SJCRH30 (cell line): ENCODE results near the gene MED25. TPM values are rescaled to one million over a fixed set of nuclear protein-coding genes. Genes with fewer than 3 reads are reported as not detected.
A peak's percentile ranks its signal among the peaks of the same experiment; 100 is the strongest.

ENCODE experiments used
- DNase-seq, 2 experiments: peaks; one replicate each; pipeline ENCODE4 v3.0.0-alpha.2; 2015 to 2020
- H3K27ac ChIP-seq: fragments of 250-450 bp; sonication (Bioruptor Pico); 2 replicates; pipeline ENCODE4 v1.5.1; 2020; ENCODE audit warnings: mild to moderate bottlenecking, moderate library complexity
- H3K27me3 ChIP-seq: fragments of 250-450 bp; sonication (Bioruptor Pico); 2 replicates; pipeline ENCODE4 v1.5.1; 2020; ENCODE audit warnings: mild to moderate bottlenecking, moderate library complexity
- H3K36me3 ChIP-seq: fragments of 250-450 bp; sonication (Bioruptor Pico); 2 replicates; pipeline ENCODE4 v1.5.1; 2020; ENCODE audit warnings: mild to moderate bottlenecking, moderate library complexity
- H3K4me1 ChIP-seq: fragments of 250-450 bp; sonication (Bioruptor Pico); 2 replicates; pipeline ENCODE4 v1.5.1; 2020; ENCODE audit warnings: mild to moderate bottlenecking, moderate library complexity
- H3K4me3 ChIP-seq: fragments of 250-450 bp; sonication (Bioruptor Pico); 2 replicates; pipeline ENCODE4 v1.5.1; 2020; ENCODE audit warnings: mild to moderate bottlenecking, moderate library complexity
- H3K9me3 ChIP-seq: fragments of 250-450 bp; sonication (Bioruptor Pico); replicated peaks from 2 replicates; pipeline ENCODE4 v1.5.1; 2020; ENCODE audit warnings: mild to moderate bottlenecking, moderate library complexity
- total RNA-seq: library from RNA; depleted of rRNA; stranded (reverse); fragments of >200 nt; shearing (Covaris generic); gene quantifications from 2 replicates; pipeline ENCODE4 v1.2.3, GENCODE V29; 2014

The MED25 gene
- total RNA-seq, 1 experiment from 2014 or later: 22.2 TPM

DNA sequence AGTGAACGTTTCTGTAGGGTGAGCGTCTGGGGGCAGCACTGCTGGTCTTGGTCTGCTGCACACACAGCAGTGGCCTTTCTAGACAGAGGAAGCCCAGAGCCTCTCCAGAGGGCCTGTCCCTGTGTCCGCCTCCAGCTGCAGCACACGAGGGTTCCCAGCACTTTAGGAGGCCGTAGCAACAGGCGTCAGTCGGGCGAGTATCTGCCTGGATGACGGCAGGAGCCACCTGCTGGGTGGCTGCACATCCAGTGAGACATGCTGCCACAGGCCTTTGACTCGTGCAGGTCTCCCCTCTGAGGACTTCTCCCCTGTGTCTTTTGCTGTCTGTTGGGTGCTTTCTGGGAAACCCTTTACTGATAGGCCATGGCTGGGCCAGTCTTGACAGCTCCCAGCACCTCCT is 29.2 kb upstream of the MED25 start:
- Histone ChIP-seq H3K27ac (no peak overlapping the region), H3K27me3 (no peaks in the 10 kb centered on the region), H3K4me3 (no peak overlapping the region), H3K36me3 (peaks cover 16% of the 10 kb centered on the region; the same call in 1 of the 2 replicates), H3K4me1 (peaks cover 3% of the 10 kb centered on the region; the same call in 1 of the 2 replicates), H3K9me3 (no peaks in the 10 kb centered on the region)
- DNase-seq: no peak

DNA sequence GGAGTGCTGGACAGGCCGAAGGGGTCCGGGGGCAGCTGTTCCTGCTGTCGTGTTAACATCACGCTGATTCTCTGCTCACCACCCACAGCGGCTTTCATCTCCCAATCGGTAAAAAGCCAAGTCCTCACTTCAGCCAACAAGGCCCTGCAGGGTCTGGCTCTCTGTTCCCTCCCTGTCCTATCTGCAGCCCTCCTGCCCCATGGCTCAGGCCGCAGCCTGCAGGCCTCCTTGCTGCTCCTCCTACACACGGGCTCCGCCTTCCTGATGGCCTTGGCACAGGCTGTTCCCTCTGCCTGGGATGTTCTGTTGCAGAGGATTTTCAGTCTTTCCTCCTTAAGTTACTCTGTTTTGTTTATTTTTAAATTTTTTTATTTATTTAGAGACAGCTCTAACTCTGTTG is 27.2 kb upstream of the MED25 start:
- H3K4me3 ChIP-seq: no peak overlapping the region
- no peaks in the 10 kb centered on the region for H3K27me3 ChIP-seq
- no peak overlapping the region for H3K27ac ChIP-seq
- no peaks in the 10 kb centered on the region for H3K9me3 ChIP-seq
- peaks cover 3% of the 10 kb centered on the region; the same call in 1 of the 2 replicates for H3K4me1 ChIP-seq
- DNase-seq: no peak
- peaks cover 30% of the 10 kb centered on the region for H3K36me3 ChIP-seq

DNA sequence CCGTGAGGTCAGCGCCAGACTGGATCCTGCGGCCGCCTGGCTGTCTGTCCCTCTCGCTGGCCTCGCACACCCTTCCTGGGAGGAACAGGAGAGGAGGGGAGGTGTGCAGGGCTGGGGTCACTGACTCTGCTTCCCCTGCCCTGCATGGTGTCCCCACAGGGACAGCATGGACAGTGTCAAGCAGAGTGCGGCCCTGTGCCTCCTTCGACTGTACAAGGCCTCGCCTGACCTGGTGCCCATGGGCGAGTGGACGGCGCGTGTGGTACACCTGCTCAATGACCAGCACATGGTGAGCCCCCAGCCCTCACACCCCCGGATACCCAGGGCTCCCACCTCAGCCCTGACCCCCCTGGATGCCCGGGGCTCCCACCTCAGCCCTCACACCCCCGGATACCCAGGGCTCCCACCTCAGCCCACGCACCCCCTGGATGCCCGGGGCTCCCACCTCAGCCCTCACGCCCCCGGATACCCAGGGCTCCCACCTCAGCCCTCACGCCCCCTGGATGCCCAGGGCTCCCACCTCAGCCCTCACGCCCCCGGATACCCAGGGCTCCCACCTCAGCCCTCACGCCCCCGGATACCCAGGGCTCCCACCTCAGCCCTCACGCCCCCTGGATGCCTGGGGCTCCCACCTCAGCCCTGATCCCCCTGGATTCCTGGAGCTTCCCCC is 26.2 kb upstream of the MED25 start:
- Histone ChIP-seq H3K27me3 (no peaks in the 10 kb centered on the region), H3K27ac (no peak overlapping the region), H3K4me3 (no peak overlapping the region), H3K4me1 (no peaks in the 10 kb centered on the region), H3K36me3 (peaks cover 41% of the 10 kb centered on the region), H3K9me3 (no peaks in the 10 kb centered on the region)
- no peak for DNase-seq

DNA sequence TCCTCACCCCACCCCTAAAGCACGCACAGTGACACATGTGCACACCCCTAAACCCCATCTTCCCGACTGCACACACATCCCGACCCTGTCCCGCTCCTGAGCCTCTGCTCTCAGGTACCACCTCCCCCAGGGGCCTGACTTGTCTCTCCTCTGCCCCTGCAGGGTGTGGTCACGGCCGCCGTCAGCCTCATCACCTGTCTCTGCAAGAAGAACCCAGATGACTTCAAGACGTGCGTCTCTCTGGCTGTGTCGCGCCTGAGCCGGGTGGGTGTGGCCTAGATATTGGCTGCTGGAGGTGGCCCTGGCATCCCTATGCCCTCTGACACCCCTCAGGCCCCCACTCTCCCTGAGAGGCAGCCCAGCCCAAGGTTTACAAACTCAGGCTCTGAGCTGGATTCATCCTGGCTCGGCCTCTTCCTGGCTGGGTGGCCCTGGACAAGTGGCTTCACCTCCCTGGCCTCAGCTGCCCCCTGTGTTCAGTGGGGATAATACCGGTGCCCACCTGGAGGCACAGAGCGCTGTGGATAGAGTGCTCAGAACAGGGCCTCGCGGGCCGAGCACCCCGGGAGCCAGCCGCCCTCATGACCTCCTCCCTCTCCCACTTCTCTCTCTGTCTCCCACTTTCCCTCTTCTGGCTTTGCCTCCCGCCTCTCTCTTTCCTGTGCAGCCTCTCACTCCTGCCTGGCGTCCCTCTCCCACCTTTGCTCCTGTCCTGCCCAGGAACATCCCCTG is 25.1 kb upstream of the MED25 start:
- Histone ChIP-seq H3K9me3 (no peaks in the 10 kb centered on the region), H3K4me1 (no peaks in the 10 kb centered on the region), H3K36me3 (peaks cover 44% of the 10 kb centered on the region), H3K4me3 (no peak overlapping the region), H3K27ac (no peak overlapping the region), H3K27me3 (no peaks in the 10 kb centered on the region)
- no peak for DNase-seq

DNA sequence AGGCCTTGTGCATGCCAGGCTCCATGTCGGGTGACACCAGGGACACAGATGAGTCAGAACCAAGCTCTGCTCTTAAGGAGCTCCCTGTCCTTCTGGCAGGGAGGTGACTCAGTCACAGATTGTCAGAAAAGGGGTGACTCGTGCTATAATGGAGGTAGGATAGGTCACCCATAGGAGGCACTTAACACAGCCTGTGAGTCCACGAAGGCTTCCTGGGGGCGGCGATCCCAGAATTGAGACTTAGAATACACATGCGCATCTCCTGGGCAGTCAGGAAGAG is 24.6 kb upstream of the MED25 start:
- Histone ChIP-seq H3K27me3 (no peaks in the 10 kb centered on the region), H3K36me3 (peaks cover 43% of the 10 kb centered on the region), H3K9me3 (no peaks in the 10 kb centered on the region), H3K4me3 (no peak overlapping the region), H3K27ac (no peak overlapping the region), H3K4me1 (no peaks in the 10 kb centered on the region)
- DNase-seq: no peak

DNA sequence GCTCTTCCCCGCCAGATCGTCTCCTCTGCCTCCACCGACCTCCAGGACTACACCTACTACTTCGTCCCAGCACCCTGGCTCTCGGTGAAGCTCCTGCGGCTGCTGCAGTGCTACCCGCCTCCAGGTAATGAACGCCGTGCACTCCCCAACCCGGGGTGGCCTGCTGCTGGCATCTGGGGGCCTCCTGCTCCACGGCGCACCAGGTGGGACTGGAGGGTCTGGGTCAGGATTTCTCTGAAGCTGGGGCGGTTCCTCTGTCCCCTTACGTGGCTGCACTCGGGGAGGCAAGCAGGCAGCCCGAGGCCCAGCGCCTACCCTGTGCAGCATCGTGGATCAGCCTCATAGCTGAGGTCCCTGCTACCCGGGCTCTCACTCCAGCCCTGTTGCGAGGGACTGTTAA is 22.5 kb upstream of the MED25 start:
- Histone ChIP-seq H3K4me1 (no peaks in the 10 kb centered on the region), H3K27me3 (no peaks in the 10 kb centered on the region), H3K9me3 (no peaks in the 10 kb centered on the region), H3K36me3 (peaks cover 55% of the 10 kb centered on the region), H3K27ac (no peak overlapping the region), H3K4me3 (no peak overlapping the region)
- no peak for DNase-seq

DNA sequence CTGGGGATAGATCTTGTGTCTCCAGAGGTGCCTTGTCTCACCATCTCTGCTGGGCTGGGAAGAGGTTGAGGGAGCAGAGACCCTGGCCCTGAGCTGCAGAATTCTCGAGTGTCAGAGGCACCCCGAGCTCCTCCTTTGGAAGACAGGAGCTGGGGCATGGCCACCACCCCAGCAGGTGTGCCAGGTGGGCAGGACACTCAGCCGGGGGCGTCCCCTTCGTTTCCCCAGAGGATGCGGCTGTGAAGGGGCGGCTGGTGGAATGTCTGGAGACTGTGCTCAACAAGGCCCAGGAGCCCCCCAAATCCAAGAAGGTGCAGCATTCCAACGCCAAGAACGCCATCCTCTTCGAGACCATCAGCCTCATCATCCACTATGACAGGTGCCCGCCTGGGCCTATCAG is 19.5 kb upstream of the MED25 start:
- H3K4me1 ChIP-seq: no peaks in the 10 kb centered on the region
- H3K27me3 ChIP-seq: no peaks in the 10 kb centered on the region
- DNase-seq: no peak
- H3K36me3 ChIP-seq: peaks cover 63% of the 10 kb centered on the region
- H3K9me3 ChIP-seq: no peaks in the 10 kb centered on the region
- no peak overlapping the region for H3K27ac ChIP-seq
- no peak overlapping the region for H3K4me3 ChIP-seq

DNA sequence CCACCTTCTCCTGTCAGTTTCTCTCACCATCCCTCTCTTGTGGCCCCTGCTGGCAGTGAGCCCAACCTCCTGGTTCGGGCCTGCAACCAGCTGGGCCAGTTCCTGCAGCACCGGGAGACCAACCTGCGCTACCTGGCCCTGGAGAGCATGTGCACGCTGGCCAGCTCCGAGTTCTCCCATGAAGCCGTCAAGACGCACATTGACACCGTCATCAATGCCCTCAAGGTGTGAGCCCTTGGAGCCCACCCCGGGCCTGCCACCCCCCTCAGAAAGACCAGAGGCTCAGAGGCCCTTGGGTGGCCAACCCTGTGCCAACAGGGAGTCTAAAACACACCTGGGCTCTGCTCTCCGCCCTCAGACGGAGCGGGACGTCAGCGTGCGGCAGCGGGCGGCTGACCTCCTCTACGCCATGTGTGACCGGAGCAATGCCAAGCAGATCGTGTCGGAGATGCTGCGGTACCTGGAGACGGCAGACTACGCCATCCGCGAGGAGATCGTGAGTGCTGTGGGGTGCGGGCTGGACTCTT is 18.8 kb upstream of the MED25 start:
- no peaks in the 10 kb centered on the region for H3K4me1 ChIP-seq
- peaks cover 64% of the 10 kb centered on the region for H3K36me3 ChIP-seq
- DNase-seq: no peak
- no peak overlapping the region for H3K4me3 ChIP-seq
- no peaks in the 10 kb centered on the region for H3K27me3 ChIP-seq
- no peaks in the 10 kb centered on the region for H3K9me3 ChIP-seq
- no peak overlapping the region for H3K27ac ChIP-seq

DNA sequence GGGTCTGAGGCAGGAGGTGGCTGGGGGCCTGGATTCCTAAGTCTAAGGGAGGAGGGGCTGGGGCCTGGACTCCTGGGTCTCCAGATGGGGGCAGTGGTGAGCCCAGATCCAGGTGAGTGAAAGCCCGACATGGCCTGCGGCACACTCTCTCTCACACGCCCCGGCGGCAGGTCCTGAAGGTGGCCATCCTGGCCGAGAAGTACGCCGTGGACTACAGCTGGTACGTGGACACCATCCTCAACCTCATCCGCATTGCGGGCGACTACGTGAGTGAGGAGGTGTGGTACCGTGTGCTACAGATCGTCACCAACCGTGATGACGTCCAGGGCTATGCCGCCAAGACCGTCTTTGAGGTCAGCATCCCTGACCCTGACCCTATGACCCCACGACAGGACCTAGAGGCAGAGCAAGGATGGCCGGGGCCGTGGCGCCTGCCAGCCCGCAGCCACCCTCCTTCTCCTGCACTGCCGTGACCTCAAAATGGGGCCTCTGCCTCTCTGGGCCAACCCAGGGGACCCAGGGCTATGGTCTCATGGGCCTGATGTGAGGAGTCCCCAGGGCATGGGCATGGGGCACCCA is 18.2 kb upstream of the MED25 start:
- DNase-seq: no peak
- peaks cover 63% of the 10 kb centered on the region for H3K36me3 ChIP-seq

DNA sequence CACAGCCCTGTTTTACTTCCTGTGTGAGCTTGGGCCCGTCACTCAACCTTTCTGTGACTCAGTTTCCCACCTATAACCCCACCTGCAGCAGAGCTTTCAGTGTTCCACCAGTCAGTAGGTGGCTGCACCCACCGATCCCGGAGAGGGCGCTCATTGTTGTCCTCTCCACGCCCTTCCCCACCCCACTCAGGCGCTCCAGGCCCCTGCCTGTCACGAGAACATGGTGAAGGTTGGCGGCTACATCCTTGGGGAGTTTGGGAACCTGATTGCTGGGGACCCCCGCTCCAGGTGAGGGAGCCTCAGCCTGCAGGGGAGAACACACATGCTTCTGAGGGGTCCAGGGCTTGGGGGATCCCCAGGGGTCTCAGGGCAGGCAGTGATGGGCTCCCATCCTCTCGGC is 17.3 kb upstream of the MED25 start:
- no peak for DNase-seq
- H3K36me3 ChIP-seq: peaks cover 64% of the 10 kb centered on the region
- no peak overlapping the region for H3K4me3 ChIP-seq
- H3K27me3 ChIP-seq: no peaks in the 10 kb centered on the region
- H3K27ac ChIP-seq: no peak overlapping the region
- H3K9me3 ChIP-seq: no peaks in the 10 kb centered on the region
- H3K4me1 ChIP-seq: no peaks in the 10 kb centered on the region

More for the DNA sequence above, 18.2 kb upstream of the MED25 start:
- H3K27ac ChIP-seq: no peak overlapping the region
- H3K4me3 ChIP-seq: no peak overlapping the region
- H3K4me1 ChIP-seq: no peaks in the 10 kb centered on the region
- no peaks in the 10 kb centered on the region for H3K9me3 ChIP-seq
- H3K27me3 ChIP-seq: no peaks in the 10 kb centered on the region

DNA sequence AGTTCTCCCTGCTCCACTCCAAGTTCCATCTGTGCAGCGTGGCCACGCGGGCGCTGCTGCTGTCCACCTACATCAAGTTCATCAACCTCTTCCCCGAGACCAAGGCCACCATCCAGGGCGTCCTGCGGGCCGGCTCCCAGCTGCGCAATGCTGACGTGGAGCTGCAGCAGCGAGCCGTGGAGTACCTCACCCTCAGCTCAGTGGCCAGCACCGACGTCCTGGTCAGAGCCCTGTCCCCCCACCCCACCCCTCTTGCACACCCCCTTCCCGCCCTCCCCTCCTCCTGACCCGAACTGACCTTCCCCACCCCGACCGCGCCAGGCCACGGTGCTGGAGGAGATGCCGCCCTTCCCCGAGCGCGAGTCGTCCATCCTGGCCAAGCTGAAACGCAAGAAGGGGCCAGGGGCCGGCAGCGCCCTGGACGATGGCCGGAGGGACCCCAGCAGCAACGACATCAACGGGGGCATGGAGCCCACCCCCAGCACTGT is 16.6 kb upstream of the MED25 start:
- peaks cover 63% of the 10 kb centered on the region for H3K36me3 ChIP-seq
- no peak overlapping the region for H3K4me3 ChIP-seq
- DNase-seq: no peak
- H3K9me3 ChIP-seq: no peaks in the 10 kb centered on the region
- H3K27me3 ChIP-seq: no peaks in the 10 kb centered on the region
- no peak overlapping the region for H3K27ac ChIP-seq
- no peaks in the 10 kb centered on the region for H3K4me1 ChIP-seq

DNA sequence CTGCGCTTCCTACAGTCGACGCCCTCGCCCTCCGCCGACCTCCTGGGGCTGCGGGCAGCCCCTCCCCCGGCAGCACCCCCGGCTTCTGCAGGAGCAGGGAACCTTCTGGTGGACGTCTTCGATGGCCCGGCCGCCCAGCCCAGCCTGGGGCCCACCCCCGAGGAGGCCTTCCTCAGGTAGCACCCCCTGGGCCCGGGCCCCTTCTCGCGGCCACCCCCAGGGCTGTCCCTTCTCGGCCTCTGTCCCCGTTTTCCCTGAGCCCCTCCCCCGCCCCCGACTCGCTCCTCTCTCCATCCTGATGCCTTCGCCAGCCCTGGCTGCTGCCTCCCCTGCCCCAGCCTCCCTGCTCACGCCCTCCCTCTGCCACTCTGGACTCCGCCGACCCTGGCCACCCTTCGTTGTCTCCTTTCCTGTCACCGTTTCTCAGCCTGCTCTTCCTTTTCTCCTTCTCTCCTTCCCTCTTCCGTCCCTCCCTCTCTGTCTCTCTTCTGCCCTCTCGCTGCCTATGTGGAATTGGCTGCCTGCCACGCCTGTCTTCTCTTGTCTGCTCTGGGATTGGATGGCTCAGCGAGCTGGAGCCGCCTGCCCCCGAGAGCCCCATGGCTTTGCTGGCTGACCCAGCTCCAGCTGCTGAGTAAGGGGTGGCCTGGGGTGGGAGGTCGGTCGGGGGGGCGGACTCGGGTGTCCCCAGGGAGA is 16.0 kb upstream of the MED25 start:
- H3K4me1 ChIP-seq: no peaks in the 10 kb centered on the region
- no peaks in the 10 kb centered on the region for H3K9me3 ChIP-seq
- no peaks in the 10 kb centered on the region for H3K27me3 ChIP-seq
- peaks cover 57% of the 10 kb centered on the region for H3K36me3 ChIP-seq
- peak; percentile 55 to 59 for DNase-seq
- H3K4me3 ChIP-seq: no peak overlapping the region
- no peak overlapping the region for H3K27ac ChIP-seq

DNA sequence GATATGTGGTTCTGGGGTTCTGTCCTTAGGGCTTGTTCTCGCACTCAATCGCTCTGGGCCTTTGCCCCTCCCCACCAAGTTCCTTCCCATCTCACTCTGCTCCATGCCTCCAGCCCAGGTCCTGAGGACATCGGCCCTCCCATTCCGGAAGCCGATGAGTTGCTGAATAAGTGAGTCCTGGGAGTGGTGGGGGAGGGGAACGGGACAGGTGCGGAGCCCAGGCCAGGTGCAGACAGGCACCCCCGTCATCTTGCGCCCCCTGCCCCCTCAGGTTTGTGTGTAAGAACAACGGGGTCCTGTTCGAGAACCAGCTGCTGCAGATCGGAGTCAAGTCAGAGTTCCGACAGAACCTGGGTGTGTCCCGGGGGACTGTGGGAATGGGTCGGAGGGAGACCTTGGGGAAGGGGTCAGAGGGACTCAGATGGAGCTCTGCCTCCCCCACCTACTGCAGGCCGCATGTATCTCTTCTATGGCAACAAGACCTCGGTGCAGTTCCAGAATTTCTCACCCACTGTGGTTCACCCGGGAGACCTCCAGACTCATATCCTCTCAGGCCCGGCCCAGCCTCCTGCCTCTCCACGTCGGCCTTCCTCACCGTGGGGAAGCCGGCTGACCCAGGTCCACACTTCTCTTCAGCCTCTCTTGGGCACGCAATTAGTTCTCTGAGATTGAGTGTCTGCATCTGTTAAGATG is 15.1 kb upstream of the MED25 start:
- Histone ChIP-seq H3K4me3 (no peak overlapping the region), H3K27me3 (no peaks in the 10 kb centered on the region), H3K36me3 (peaks cover 54% of the 10 kb centered on the region), H3K27ac (no peak overlapping the region), H3K4me1 (no peaks in the 10 kb centered on the region), H3K9me3 (no peaks in the 10 kb centered on the region)
- DNase-seq: no peak

DNA sequence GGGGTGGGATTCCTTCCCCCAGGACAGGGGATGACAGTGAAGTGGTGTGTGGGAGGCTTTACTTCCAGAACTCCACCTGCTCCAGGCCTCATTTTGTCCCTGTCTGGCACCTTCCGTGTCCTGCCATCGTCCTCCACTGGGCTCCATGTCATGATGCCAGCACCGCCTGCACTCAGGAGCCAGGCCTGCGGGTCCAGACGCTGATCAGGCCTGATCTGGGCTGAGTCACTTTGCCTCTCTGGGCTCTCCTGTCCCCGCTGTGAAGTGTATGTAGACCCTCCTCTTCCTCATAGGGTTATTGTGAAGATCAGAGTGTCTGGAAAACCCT is 14.6 kb upstream of the MED25 start:
- Histone ChIP-seq H3K9me3 (no peaks in the 10 kb centered on the region), H3K4me1 (no peaks in the 10 kb centered on the region), H3K27ac (no peak overlapping the region), H3K27me3 (no peaks in the 10 kb centered on the region), H3K4me3 (no peak overlapping the region), H3K36me3 (peaks cover 54% of the 10 kb centered on the region)
- no peak for DNase-seq
